ENCODE data around the gene MTERF1.
A peak's percentile ranks its signal among the peaks of the same experiment; 100 is the strongest.
"Not testable (repeated sequence)": the region's sequence is repeated elsewhere in the genome, so short reads cannot be mapped to it uniquely, and the experiment has no call there.

The MTERF1 gene

GRCh38 chr7:91898240-91898992 lies 17.9 kb upstream of the MTERF1 start:
- H3K4me3 ChIP-seq (ENCODE audit: low read depth, low read length), result peak overlapping the region; percentile 27
- DNase-seq (ENCODE audit: low read depth), result peak; percentile 44
- TF ChIP-seq CTCF (IDR thresholded peaks at IDR 0.05; ENCODE audit: control insufficient read depth, extremely low read depth, insufficient read depth), result no peak

DNA sequence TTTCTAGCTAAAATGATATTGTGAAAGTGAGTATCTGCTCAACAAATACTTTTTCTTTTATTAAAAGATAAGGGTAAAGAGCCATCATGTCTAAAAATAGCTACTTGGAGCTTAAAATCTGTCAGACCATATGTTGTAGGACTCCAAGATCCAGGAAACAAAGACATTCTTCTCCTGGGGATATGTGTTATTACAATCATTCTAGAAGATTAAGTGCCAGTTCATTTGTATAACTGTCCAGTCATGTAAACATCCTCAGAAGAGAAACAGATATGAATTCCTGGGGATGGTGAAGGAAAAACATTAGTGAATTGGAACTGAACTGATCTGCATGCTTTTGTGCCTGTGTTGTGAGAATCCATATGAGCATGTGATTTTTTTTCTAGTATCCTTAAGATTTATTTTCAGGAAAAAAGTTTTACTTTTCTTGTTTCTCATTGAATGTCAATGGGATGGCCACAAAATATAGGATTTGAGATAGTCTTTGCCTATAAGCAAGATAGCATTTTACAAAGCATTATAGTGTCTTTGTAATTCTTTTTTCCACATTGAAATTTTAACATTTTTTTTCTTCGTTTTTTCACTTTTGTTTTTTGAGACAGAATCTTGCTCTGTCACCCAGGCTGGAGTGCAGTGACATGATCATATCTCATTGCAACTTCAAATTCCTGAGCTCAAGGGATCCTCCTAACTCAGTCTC lies 14.4 kb upstream of the MTERF1 start:
- no peak overlapping the region for H3K4me3 ChIP-seq (ENCODE audit: low read depth, low read length)
- no peak for DNase-seq (ENCODE audit: low read depth)
- TF ChIP-seq CTCF (IDR thresholded peaks at IDR 0.05; ENCODE audit: control insufficient read depth, extremely low read depth, insufficient read depth), result no peak

DNA sequence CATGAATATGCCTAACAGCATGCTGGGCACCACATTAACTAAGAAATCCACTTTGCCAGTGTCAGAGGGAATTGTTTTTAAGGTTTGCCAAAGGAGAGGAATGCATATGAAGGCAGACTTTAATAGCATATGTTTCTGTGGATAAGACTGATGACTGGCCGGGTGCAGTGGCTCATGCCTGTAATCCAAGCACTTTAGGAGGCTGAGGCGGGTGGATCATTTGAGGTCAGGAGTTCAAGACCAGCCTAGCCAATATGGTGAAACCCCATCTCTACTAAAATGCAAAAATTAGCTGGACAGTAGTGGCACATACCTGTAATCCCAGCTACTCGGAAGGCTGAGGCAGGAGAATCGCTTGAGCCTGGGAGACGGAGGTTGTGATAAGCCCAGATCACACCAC lies 13.2 kb upstream of the MTERF1 start:
- DNase-seq (ENCODE audit: low read depth); H3K4me3 ChIP-seq (ENCODE audit: low read depth, low read length): not testable (repeated sequence)

GRCh38 chr7:91892821-91893340 lies 12.4 kb upstream of the MTERF1 start:
- no peak for DNase-seq (ENCODE audit: low read depth)
- TF ChIP-seq CTCF (IDR thresholded peaks at IDR 0.05; ENCODE audit: control insufficient read depth, extremely low read depth, insufficient read depth), result no peak

DNA sequence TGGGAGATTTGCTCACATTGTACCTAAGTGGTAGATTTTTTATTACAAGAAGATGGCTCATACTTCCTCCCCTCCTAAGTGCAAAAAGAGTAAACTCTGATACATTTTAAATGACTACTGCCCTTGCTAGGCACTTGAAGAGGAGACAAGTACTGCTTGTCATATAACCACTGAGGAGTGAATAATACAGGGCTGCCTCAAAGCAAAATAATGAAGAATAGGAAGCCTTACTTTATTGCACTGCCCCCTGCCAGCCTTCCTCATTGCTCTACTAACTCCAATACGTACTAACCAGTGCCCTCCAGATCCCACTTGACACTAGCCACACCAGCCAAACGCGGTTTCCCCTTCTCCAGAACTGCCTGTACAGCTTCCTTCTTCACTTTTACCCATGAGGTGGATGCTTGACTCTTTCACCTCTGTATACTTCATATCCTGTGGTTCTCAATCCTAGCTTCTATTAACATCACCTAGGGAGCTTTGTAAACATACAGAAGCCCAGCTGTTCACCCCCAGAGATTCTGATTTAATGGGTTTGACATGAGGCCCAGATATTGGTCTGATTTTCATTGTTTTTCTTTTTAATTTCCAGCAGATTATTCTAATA lies 11.7 kb upstream of the MTERF1 start:
- no peak overlapping the region for H3K4me3 ChIP-seq (ENCODE audit: low read depth, low read length)
- no peak for DNase-seq (ENCODE audit: low read depth)
- TF ChIP-seq CTCF (IDR thresholded peaks at IDR 0.05; ENCODE audit: control insufficient read depth, extremely low read depth, insufficient read depth), result no peak

More at GRCh38 chr7:91892821-91893340, 12.4 kb upstream of the MTERF1 start:
- H3K4me3 ChIP-seq (ENCODE audit: low read depth, low read length), result no peak overlapping the region

DNA sequence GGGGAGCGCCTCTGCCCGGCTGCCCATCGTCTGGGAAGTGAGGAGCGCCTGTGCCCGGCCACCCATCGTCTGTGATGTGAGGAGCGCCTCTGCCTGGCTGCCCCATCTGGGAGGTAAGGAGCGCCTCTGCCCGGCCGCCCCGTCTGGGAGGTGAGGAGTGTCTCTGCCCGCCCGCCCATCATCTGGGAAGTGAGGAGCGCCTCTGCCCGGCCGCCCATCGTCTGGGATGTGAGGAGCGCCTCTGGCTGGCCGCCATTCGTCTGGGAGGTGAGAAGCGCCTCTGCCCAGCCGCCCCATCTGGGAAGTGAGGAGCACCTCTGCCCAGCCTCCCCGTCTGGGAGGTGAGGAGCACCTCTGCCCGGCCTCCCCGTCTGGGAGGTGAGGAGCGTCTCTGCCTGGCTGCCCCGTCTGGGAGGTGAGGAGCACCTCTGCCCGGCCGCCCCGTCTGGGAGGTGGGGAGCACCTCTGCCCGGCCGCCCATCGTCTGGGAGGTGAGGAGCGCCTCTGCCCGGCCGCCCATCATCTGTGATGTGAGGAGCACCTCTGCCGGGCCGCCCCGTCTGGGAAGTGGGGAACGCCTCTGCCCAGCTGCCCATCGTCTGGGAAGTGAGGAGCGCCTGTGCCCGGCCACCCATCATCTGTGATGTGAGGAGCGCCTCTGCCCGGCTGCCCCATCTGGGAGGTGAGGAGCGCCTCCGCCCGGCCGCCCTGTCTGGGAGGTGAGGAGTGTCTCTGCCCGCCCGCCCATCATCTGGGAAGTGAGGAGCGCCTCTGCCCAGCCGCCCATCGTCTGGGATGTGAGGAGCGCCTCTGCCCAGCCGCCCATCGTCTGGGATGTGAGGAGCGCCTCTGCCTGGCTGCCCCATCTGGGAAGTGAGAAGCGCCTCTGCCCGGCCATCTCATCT lies 8.0 kb upstream of the MTERF1 start:
- not testable (repeated sequence) for DNase-seq (ENCODE audit: low read depth); H3K4me3 ChIP-seq (ENCODE audit: low read depth, low read length)

- DNase-seq (ENCODE audit: low read depth); H3K4me3 ChIP-seq (ENCODE audit: low read depth, low read length): not testable (repeated sequence)
Measured at GRCh38 chr7:91887336-91888213, 7.1 kb upstream of the MTERF1 start.

Measured in LNCaP clone FGC (cell line).